Measurements from ENCODE around the gene ABAT.

- TF ChIP-seq CTCF (IDR thresholded peaks at IDR 0.05; ENCODE audit: low read length) (no peak), EZH2 (optimal IDR thresholded peaks at IDR 0.05; ENCODE audit: low read depth, low read length) (no peak)
Observed at GRCh38 chr16:8725513-8726178, 51.2 kb downstream of the ABAT start.
